Aorta (tissue), 5 donors: Measurements from ENCODE around the gene DPP10. TPM values are rescaled to one million over a fixed set of nuclear protein-coding genes. Genes with fewer than 3 reads are reported as not detected.
A peak's percentile ranks its signal among the peaks of the same experiment; 100 is the strongest.
"Not testable (repeated sequence)": the region's sequence is repeated elsewhere in the genome, so short reads cannot be mapped to it uniquely, and the experiment has no call there.

Experiments
- ATAC-seq: fragments of 200-7000 bp; cut with Tn5 transposase; one replicate; pipeline ENCODE4 v1.9.1; 2022; ENCODE audit warnings: moderate library complexity; ENCODE audit not compliant: low FRiP score
- DNase-seq, 2 donors: peaks; one replicate each; pipeline ENCODE4 v3.0.0-alpha.2; 2020
- H3K27ac ChIP-seq, 2 donors: one replicate each; pipeline ENCODE4 v1.5.1; 2013; ENCODE audit warnings: low read length in 2 of 2, mild to moderate bottlenecking in 2 of 2, moderate library complexity in 2 of 2, control low read depth in 1 of 2, inconsistent platforms in 1 of 2, low read depth in 1 of 2
- H3K27me3 ChIP-seq, 2 donors: one replicate each; pipeline ENCODE4 v1.6.1; 2013; ENCODE audit warnings: control low read depth in 1 of 2, low read length in 1 of 2, mild to moderate bottlenecking in 1 of 2, moderate library complexity in 1 of 2; ENCODE audit not compliant: insufficient read depth in 2 of 2, control insufficient read depth in 1 of 2
- H3K36me3 ChIP-seq, 2 donors: one replicate each; pipeline ENCODE4 v1.6.1; 2013; ENCODE audit warnings: control low read depth in 1 of 2, low read length in 1 of 2, mild to moderate bottlenecking in 1 of 2; ENCODE audit not compliant: insufficient read depth in 2 of 2, control insufficient read depth in 1 of 2
- H3K4me1 ChIP-seq, 2 donors: one replicate each; pipeline ENCODE4 v1.6.1; 2013; ENCODE audit warnings: low read length in 2 of 2, control low read depth in 1 of 2, mild to moderate bottlenecking in 1 of 2, moderate library complexity in 1 of 2; ENCODE audit not compliant: insufficient read depth in 2 of 2, control insufficient read depth in 1 of 2
- H3K4me3 ChIP-seq, 2 donors: one replicate each; pipeline ENCODE4 v1.5.1; 2013; ENCODE audit warnings: low read length in 2 of 2, control low read depth in 1 of 2, mild to moderate bottlenecking in 1 of 2
- H3K9me3 ChIP-seq: one replicate; pipeline ENCODE4 v1.6.1; 2013; ENCODE audit warnings: mild to moderate bottlenecking, low read length; ENCODE audit not compliant: control insufficient read depth
- WGBS, 2 donors: extraction: QIAGEN DNeasy Blood & Tissue Kit; methylation state at CpG; one replicate each; pipeline ENCODE4 v1.1.7; 2013; 5-methylcytosine and 5-hydroxymethylcytosine counted together
- intact Hi-C, 2 donors: fragments of 100-400 bp; cut with DNase I; formaldehyde crosslinking; loops; one replicate each; pipeline versions ENCODE4 v1.14.2 to v1.15.0; 2022
- polyA plus RNA-seq, 2 donors: library from polyadenylated mRNA; stranded (reverse); fragments of 200-250 nt; gene quantifications; one replicate each; pipeline ENCODE4 v1.2.3, GENCODE V29; 2013
- total RNA-seq, 2 donors: library from RNA; stranded (reverse); fragmentation: NEBNext Ultra II Directional; extraction: Animal tissue kit (Norgen Biotek cat#: 25700); gene quantifications; one replicate each; pipeline ENCODE4 v1.2.1, GENCODE V29; 2021
- donor health status: healthy with polysubstance abuse.
- donor health status: Bipolar disorder and iron deficiency.
- donor health status: DM: no; HTN: no; CAD: no.
- donor health status: DM: no; HTN: no; CAD: no.
- donor health status: DM: yes; HTN: yes; CAD: no.

The DPP10 gene
- total and polyA plus RNA-seq, 4 donors = 0.13 TPM; not detected in 3

- Histone ChIP-seq H3K9me3 (no peaks in the 10 kb centered on the region), H3K4me1 (no peaks in the 10 kb centered on the region), H3K27ac (no peak overlapping the region), H3K36me3 (no peaks in the 10 kb centered on the region), H3K27me3 (peaks cover 0 to 1% of the 10 kb centered on the region in 2 donors), H3K4me3 (no peak overlapping the region)
- peak; percentile 19 for ATAC-seq
- DNase-seq = no peak
- WGBS, 2 donors = 70 to 75% methylated on average over 3 of the region's 3 CpGs
- intact Hi-C loops = no loop called here
Measured at GRCh38 chr2:114488841-114489530, 46.5 kb downstream of the DPP10 start.

- Histone ChIP-seq H3K4me1 (no peaks in the 10 kb centered on the region), H3K27me3 (peaks cover 0 to 1% of the 10 kb centered on the region in 2 donors), H3K27ac (no peak overlapping the region), H3K4me3 (no peak overlapping the region), H3K36me3 (no peaks in the 10 kb centered on the region), H3K9me3 (no peaks in the 10 kb centered on the region)
- DNase-seq = no peak
- intact Hi-C loops = no loop called here
- ATAC-seq = no peak
- WGBS, 2 donors = 36 to 37% methylated on average over 1 of the region's 1 CpG
Measured at GRCh38 chr2:114495046-114495445, 52.6 kb downstream of the DPP10 start.

GRCh38 chr2:114496959-114497358 is 54.5 kb downstream of the DPP10 start:
- H3K4me1 ChIP-seq = no peaks in the 10 kb centered on the region
- H3K27me3 ChIP-seq = no peaks in the 10 kb centered on the region
- 85 to 89% methylated on average over 12 of the region's 12 CpGs for WGBS, 2 donors
- intact Hi-C loops = no loop called here
- no peak for DNase-seq
- H3K27ac ChIP-seq = no peak overlapping the region
- H3K4me3 ChIP-seq = no peak overlapping the region
- H3K36me3 ChIP-seq = no peaks in the 10 kb centered on the region
- ATAC-seq = no peak
- no peaks in the 10 kb centered on the region for H3K9me3 ChIP-seq

- ATAC-seq (no peak), DNase-seq (no peak)
- H3K27ac ChIP-seq = no peak overlapping the region
- H3K36me3 ChIP-seq = no peaks in the 10 kb centered on the region
- no peaks in the 10 kb centered on the region for H3K9me3 ChIP-seq
- no peak overlapping the region for H3K4me3 ChIP-seq
- no peaks in the 10 kb centered on the region for H3K4me1 ChIP-seq
- H3K27me3 ChIP-seq = no peaks in the 10 kb centered on the region
- 81 to 86% methylated on average over 4 of the region's 4 CpGs for WGBS, 2 donors
- intact Hi-C loops = no loop called here
Measured at GRCh38 chr2:114499101-114499500, 56.7 kb downstream of the DPP10 start.

- Histone ChIP-seq H3K4me1 (peaks cover 2% of the 10 kb centered on the region in 2 donors), H3K4me3 (no peak overlapping the region), H3K27me3 (no peaks in the 10 kb centered on the region), H3K27ac (no peak overlapping the region), H3K36me3 (no peaks in the 10 kb centered on the region), H3K9me3 (no peaks in the 10 kb centered on the region)
- intact Hi-C loops = no loop called here
- DNase-seq = no peak
- no peak for ATAC-seq
Measured at GRCh38 chr2:114507744-114508143, 65.3 kb downstream of the DPP10 start.

- no peak overlapping the region for H3K4me3 ChIP-seq
- H3K9me3 ChIP-seq = no peaks in the 10 kb centered on the region
- no peak for DNase-seq
- H3K36me3 ChIP-seq = no peaks in the 10 kb centered on the region
- no peak overlapping the region for H3K27ac ChIP-seq
- no peaks in the 10 kb centered on the region for H3K27me3 ChIP-seq
- WGBS, 2 donors = 88 to 92% methylated on average over 3 of the region's 3 CpGs
- intact Hi-C loops = no loop called here
- no peak for ATAC-seq
- H3K4me1 ChIP-seq = peaks cover 0 to 4% of the 10 kb centered on the region in 2 donors
Measured at GRCh38 chr2:114515882-114516281, 73.4 kb downstream of the DPP10 start.

- no peak for ATAC-seq
- no peak overlapping the region for H3K27ac ChIP-seq
- H3K27me3 ChIP-seq = no peaks in the 10 kb centered on the region
- no peak overlapping the region for H3K4me3 ChIP-seq
- no peaks in the 10 kb centered on the region for H3K9me3 ChIP-seq
- no peaks in the 10 kb centered on the region for H3K36me3 ChIP-seq
- H3K4me1 ChIP-seq = peaks cover 0 to 4% of the 10 kb centered on the region in 2 donors
- WGBS, 2 donors = 82 to 90% methylated on average over 5 of the region's 5 CpGs
- no peak for DNase-seq
- intact Hi-C loops = no loop called here
Measured at GRCh38 chr2:114517580-114517979, 75.1 kb downstream of the DPP10 start.

GRCh38 chr2:114518738-114519137 is 76.3 kb downstream of the DPP10 start:
- Histone ChIP-seq H3K36me3 (no peaks in the 10 kb centered on the region), H3K27ac (no peak overlapping the region), H3K4me1 (peaks cover 0 to 4% of the 10 kb centered on the region in 2 donors), H3K27me3 (no peaks in the 10 kb centered on the region), H3K4me3 (no peak overlapping the region), H3K9me3 (no peaks in the 10 kb centered on the region)
- 93 to 95% methylated on average over 5 of the region's 5 CpGs for whole genome bisulfite sequencing, 2 donors
- DNase-seq (no peak), ATAC-seq (no peak)
- intact Hi-C loops = no loop called here

GRCh38 chr2:114522612-114523011 is 80.2 kb downstream of the DPP10 start:
- H3K9me3 ChIP-seq, H3K27me3 ChIP-seq, ATAC-seq, H3K36me3 ChIP-seq, H3K4me3 ChIP-seq, intact Hi-C loops, H3K4me1 ChIP-seq, H3K27ac ChIP-seq, DNase-seq: not testable (repeated sequence)
- 84 to 87% methylated on average over 4 of the region's 4 CpGs for WGBS, 2 donors
